ENCODE data around the gene RNGTT.

The RNGTT gene

GRCh38 chr6:88997327-88997726, 33.9 kb upstream of the RNGTT start:
- no peak overlapping the region for H3K4me2 ChIP-seq (ENCODE audit: low read length)
- H3K27me3 ChIP-seq (ENCODE audit: control insufficient read depth, insufficient read depth, low read length) = no peaks in the 10 kb centered on the region
- H3K27ac ChIP-seq = no peak overlapping the region
- no peaks in the 10 kb centered on the region for H3K9me3 ChIP-seq (ENCODE audit: control insufficient read depth, low read length)
- H3K36me3 ChIP-seq (ENCODE audit: control insufficient read depth, insufficient read depth, low read length) = no peaks in the 10 kb centered on the region
- no peak overlapping the region for H3K4me3 ChIP-seq (ENCODE audit: low read depth, low read length)
- TF ChIP-seq, protein P1, sequence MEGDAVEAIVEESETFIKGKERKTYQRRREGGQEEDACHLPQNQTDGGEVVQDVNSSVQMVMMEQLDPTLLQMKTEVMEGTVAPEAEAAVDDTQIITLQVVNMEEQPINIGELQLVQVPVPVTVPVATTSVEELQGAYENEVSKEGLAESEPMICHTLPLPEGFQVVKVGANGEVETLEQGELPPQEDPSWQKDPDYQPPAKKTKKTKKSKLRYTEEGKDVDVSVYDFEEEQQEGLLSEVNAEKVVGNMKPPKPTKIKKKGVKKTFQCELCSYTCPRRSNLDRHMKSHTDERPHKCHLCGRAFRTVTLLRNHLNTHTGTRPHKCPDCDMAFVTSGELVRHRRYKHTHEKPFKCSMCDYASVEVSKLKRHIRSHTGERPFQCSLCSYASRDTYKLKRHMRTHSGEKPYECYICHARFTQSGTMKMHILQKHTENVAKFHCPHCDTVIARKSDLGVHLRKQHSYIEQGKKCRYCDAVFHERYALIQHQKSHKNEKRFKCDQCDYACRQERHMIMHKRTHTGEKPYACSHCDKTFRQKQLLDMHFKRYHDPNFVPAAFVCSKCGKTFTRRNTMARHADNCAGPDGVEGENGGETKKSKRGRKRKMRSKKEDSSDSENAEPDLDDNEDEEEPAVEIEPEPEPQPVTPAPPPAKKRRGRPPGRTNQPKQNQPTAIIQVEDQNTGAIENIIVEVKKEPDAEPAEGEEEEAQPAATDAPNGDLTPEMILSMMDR (IDR thresholded peaks at IDR 0.05) = no peak
- no peaks in the 10 kb centered on the region for H3K4me1 ChIP-seq
- H3K9ac ChIP-seq = no peak overlapping the region
- no peaks in the 10 kb centered on the region for H3K79me2 ChIP-seq
- no peak overlapping the region for H2AFZ ChIP-seq

DNA sequence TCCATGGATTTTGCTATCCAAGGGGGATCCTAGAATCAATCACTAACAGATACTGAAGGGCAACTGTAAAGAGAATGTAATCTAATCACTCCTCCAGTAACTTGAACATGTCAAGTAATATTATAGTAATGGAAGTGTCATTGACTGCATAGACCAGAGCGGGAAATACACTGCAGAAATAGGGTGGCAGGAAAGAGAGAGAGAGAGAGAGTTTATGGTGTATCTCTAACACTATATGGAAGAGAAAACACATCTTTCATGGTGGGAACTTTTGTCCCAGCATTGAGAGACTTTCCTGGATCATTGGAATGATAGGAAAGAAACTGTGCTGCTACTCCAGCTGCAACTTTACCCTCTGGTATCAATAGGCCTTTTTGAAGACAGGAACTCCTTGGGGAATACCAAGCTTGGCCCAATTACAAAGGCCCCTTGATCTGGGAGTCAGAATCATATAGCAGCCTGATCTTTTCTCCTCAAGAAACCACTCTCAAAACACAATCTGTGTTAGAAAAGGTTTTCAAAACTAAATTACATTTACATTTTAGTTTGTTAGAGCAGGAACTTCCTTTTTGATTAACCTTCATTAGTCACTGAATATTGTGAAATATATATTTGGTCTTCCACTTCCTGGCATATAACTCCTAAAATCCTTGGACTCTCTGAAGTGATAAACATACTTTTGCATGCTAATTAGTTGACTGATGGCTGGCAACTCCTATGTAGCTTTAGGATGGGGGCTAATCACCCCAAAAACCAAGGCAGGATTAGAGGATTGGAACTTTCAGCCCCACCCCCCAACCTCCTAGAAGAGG, 29.5 kb upstream of the RNGTT start:
- H3K4me2 ChIP-seq (ENCODE audit: low read length) = no peak overlapping the region
- H3K4me1 ChIP-seq = no peaks in the 10 kb centered on the region
- H3K9me3 ChIP-seq (ENCODE audit: control insufficient read depth, low read length) = no peaks in the 10 kb centered on the region
- H3K27ac ChIP-seq = no peak overlapping the region
- TF ChIP-seq, protein P1 (IDR thresholded peaks at IDR 0.05) = no peak
- H3K79me2 ChIP-seq = no peaks in the 10 kb centered on the region
- no peak overlapping the region for H3K9ac ChIP-seq
- no peaks in the 10 kb centered on the region for H3K27me3 ChIP-seq (ENCODE audit: control insufficient read depth, insufficient read depth, low read length)
- H3K4me3 ChIP-seq (ENCODE audit: low read depth, low read length) = no peak overlapping the region
- H2AFZ ChIP-seq = no peak overlapping the region
- H3K36me3 ChIP-seq (ENCODE audit: control insufficient read depth, insufficient read depth, low read length) = no peaks in the 10 kb centered on the region

GRCh38 chr6:88989215-88989614, 25.8 kb upstream of the RNGTT start:
- TF ChIP-seq, protein P1 (IDR thresholded peaks at IDR 0.05) = no peak
- Histone ChIP-seq H3K79me2 (no peaks in the 10 kb centered on the region), H3K9ac (no peak overlapping the region), H3K4me1 (no peaks in the 10 kb centered on the region), H2AFZ (no peak overlapping the region), H3K9me3 (ENCODE audit: control insufficient read depth, low read length) (no peaks in the 10 kb centered on the region), H3K4me2 (ENCODE audit: low read length) (no peak overlapping the region), H3K36me3 (ENCODE audit: control insufficient read depth, insufficient read depth, low read length) (no peaks in the 10 kb centered on the region), H3K27ac (no peak overlapping the region), H3K27me3 (ENCODE audit: control insufficient read depth, insufficient read depth, low read length) (no peaks in the 10 kb centered on the region), H3K4me3 (ENCODE audit: low read depth, low read length) (no peak overlapping the region)

- Histone ChIP-seq H3K27ac (no peak overlapping the region), H3K4me1 (peaks cover under 1% of the 10 kb centered on the region), H3K27me3 (ENCODE audit: control insufficient read depth, insufficient read depth, low read length) (no peaks in the 10 kb centered on the region), H3K79me2 (no peaks in the 10 kb centered on the region), H3K36me3 (ENCODE audit: control insufficient read depth, insufficient read depth, low read length) (no peaks in the 10 kb centered on the region), H3K4me2 (ENCODE audit: low read length) (no peak overlapping the region), H3K9ac (no peak overlapping the region), H2AFZ (no peak overlapping the region), H3K9me3 (ENCODE audit: control insufficient read depth, low read length) (no peaks in the 10 kb centered on the region), H3K4me3 (ENCODE audit: low read depth, low read length) (no peak overlapping the region)
- TF ChIP-seq, protein P1 (IDR thresholded peaks at IDR 0.05) = no peak
Observed at GRCh38 chr6:88987922-88988321, 24.5 kb upstream of the RNGTT start.

DNA sequence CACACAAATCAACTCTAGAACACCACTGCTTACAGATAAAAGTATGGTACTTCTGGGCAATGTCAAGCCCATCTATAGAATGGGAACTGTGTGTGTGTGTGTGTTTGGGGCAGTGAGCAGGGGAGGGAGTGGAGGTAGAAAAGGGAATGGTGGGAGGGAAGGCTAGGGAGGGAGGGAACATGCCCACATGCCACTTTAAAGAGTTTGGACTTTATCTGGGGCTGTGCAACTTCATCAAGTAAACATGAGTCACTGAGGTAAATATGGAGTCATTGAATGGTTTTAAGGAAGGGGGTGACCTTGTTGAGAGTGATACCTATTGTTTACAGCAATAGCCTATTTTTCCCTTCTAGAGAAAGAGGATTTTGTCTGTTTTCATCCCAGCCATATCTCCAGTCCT, 22.5 kb upstream of the RNGTT start:
- Histone ChIP-seq H3K27ac (no peak overlapping the region), H3K9me3 (ENCODE audit: control insufficient read depth, low read length) (no peaks in the 10 kb centered on the region), H3K4me3 (ENCODE audit: low read depth, low read length) (no peak overlapping the region), H3K4me2 (ENCODE audit: low read length) (no peak overlapping the region), H3K79me2 (no peaks in the 10 kb centered on the region), H3K36me3 (ENCODE audit: control insufficient read depth, insufficient read depth, low read length) (no peaks in the 10 kb centered on the region), H3K9ac (no peak overlapping the region), H3K27me3 (ENCODE audit: control insufficient read depth, insufficient read depth, low read length) (no peaks in the 10 kb centered on the region), H3K4me1 (peaks cover 3% of the 10 kb centered on the region), H2AFZ (no peak overlapping the region)
- TF ChIP-seq, protein P1 (IDR thresholded peaks at IDR 0.05) = no peak

Data from parathyroid adenoma (tissue), 2 donors.